HepG2 (cell line): ENCODE results near the gene CELF2. TPM values are rescaled to one million over a fixed set of nuclear protein-coding genes. Genes with fewer than 3 reads are reported as not detected.

Source experiments
- ATAC-seq: fragments of 200-7000 bp; cut with Tn5 transposase; 3 replicates; pipeline ENCODE4 v1.9.1; 2020; ENCODE audit warnings: mild to moderate bottlenecking, moderate library complexity
- BruUV-seq: library from RNA; stranded (reverse); fragments of 400-500 nt; replicated peaks from 2 replicates; lab custom pipeline; 2021; lab: Mats Ljungman, UMichigan
- CTCF ChIA-PET: fragments of 300-600 bp; formaldehyde crosslinking; extraction: SDS; loops from one replicate; lab custom pipeline; 2021; ENCODE audit warnings: low total read pairs, inconsistent platforms, low intra/inter-chr PET ratio; lab: Yijun Ruan, JAX
- POLR2A ChIA-PET: fragments of 350-600 bp; sonication (Branson Sonifier 250); formaldehyde crosslinking; loops from one replicate; lab custom pipeline; 2020; ENCODE audit warnings: antibody characterized with exemption, inconsistent platforms; lab: Yijun Ruan, JAX
- DNase-seq: peaks from one replicate; pipeline ENCODE4 v3.0.0-alpha.2; 2015; ENCODE audit warnings: low spot score
- FAIRE-seq: peaks from 3 replicates; lab custom pipeline; 2011; peaks lifted over from hg19 to GRCh38; lab: Jason Lieb, UNC
- H2AFZ ChIP-seq: one replicate; pipeline ENCODE4 v1.6.1; 2011; ENCODE audit warnings: low read length, inconsistent platforms
- H3K27ac ChIP-seq: fragments of 300-600 bp; 3 replicates; pipeline ENCODE4 v1.8.0; 2011; ENCODE audit warnings: mixed run types, mild to moderate bottlenecking, mixed read lengths, low read length, inconsistent platforms; ENCODE audit not compliant: insufficient read depth; ENCODE audit errors: extremely low read length
- H3K27me3 ChIP-seq, 2 experiments: fragments of 200-600 bp in 1 of 2; 2 replicates in 1 of 2; 3 replicates in 1 of 2; pipeline versions ENCODE4 v1.6.0 to v1.8.0; 2011; ENCODE audit warnings: low read length in 2 of 2, mild to moderate bottlenecking in 2 of 2, moderate library complexity in 2 of 2, inconsistent platforms in 1 of 2; ENCODE audit not compliant: insufficient read depth in 2 of 2, control insufficient read depth in 1 of 2
- H3K36me3 ChIP-seq, 2 experiments: fragments of 200-600 bp in 1 of 2; replicated peaks in 1 of 2; 2 replicates in 1 of 2; 3 replicates in 1 of 2; pipeline versions ENCODE4 v1.5.1 to v1.8.0; 2011; ENCODE audit warnings: low read length in 2 of 2, inconsistent platforms in 1 of 2; ENCODE audit not compliant: insufficient read depth in 2 of 2, control insufficient read depth in 1 of 2
- H3K4me1 ChIP-seq: 2 replicates; pipeline ENCODE4 v1.5.1; 2012; ENCODE audit warnings: low read length, inconsistent platforms; ENCODE audit not compliant: insufficient read depth
- H3K4me2 ChIP-seq: 2 replicates; pipeline ENCODE4 v1.6.0; 2011; ENCODE audit warnings: low read depth, low read length, inconsistent platforms
- H3K4me3 ChIP-seq, 3 experiments: fragments of 200-600 bp in 1 of 3; sonication (generic), shearing (Covaris generic) in 1 of 3; replicated peaks in 1 of 3; 2 replicates each; pipeline ENCODE4 v1.5.1; 2011 to 2016; ENCODE audit warnings: low read length in 3 of 3, inconsistent platforms in 2 of 3, low read depth in 2 of 3, mild to moderate bottlenecking in 2 of 3, control low read depth in 1 of 3, mixed read lengths in 1 of 3; ENCODE audit not compliant: insufficient read depth in 1 of 3
- H3K79me2 ChIP-seq: one replicate; pipeline ENCODE4 v1.6.1; 2011; ENCODE audit warnings: low read length, inconsistent platforms; ENCODE audit not compliant: insufficient read depth
- H3K9ac ChIP-seq: 2 replicates; pipeline ENCODE4 v1.6.0; 2011; ENCODE audit warnings: mild to moderate bottlenecking, low read depth, low read length, inconsistent platforms; ENCODE audit not compliant: insufficient read depth
- H3K9me3 ChIP-seq: 2 replicates; pipeline ENCODE4 v1.5.1; 2012; ENCODE audit warnings: mild to moderate bottlenecking, low read length
- H4K20me1 ChIP-seq: 2 replicates; pipeline ENCODE4 v1.6.0; 2011; ENCODE audit warnings: inconsistent platforms, mild to moderate bottlenecking, low read length, moderate library complexity; ENCODE audit not compliant: insufficient read depth
- DNMT1 ChIP-seq: sonication (generic); formaldehyde crosslinking; IDR thresholded peaks from 2 replicates; pipeline ENCODE4 v1.5.1; 2020; ENCODE audit warnings: mild to moderate bottlenecking, missing genetic modification reagents
- NFE2L1 ChIP-seq: sonication (generic); formaldehyde crosslinking; IDR thresholded peaks from 2 replicates; pipeline ENCODE4 v1.4.0; 2020; ENCODE audit warnings: missing genetic modification reagents, mild to moderate bottlenecking, borderline replicate concordance
- PATZ1 ChIP-seq: sonication (generic); formaldehyde crosslinking; IDR thresholded peaks from 2 replicates; pipeline ENCODE4 v1.4.0; 2020; ENCODE audit warnings: missing genetic modification reagents
- YEATS4 ChIP-seq: sonication (generic); formaldehyde crosslinking; IDR thresholded peaks from 2 replicates; pipeline ENCODE4 v1.4.0; 2020; ENCODE audit warnings: missing genetic modification reagents, borderline replicate concordance
- ZNF496 ChIP-seq: sonication (generic); formaldehyde crosslinking; IDR thresholded peaks from 2 replicates; pipeline ENCODE4 v1.8.1; 2023; ENCODE audit warnings: mild to moderate bottlenecking, moderate library complexity, missing genetic modification reagents; ENCODE audit not compliant: insufficient replicate concordance
- ZNF501 ChIP-seq: sonication (generic); formaldehyde crosslinking; IDR thresholded peaks from 2 replicates; pipeline ENCODE4 v1.5.1; 2020; ENCODE audit warnings: mild to moderate bottlenecking, moderate library complexity, missing genetic modification reagents
- ZNF552 ChIP-seq: sonication (generic); formaldehyde crosslinking; IDR thresholded peaks from 2 replicates; pipeline ENCODE4 v1.9.0; 2022; ENCODE audit warnings: missing genetic modification reagents, mild to moderate bottlenecking, borderline replicate concordance
- ZNF616 ChIP-seq: sonication (generic); formaldehyde crosslinking; IDR thresholded peaks from 2 replicates; pipeline ENCODE4 v1.5.0; 2020; ENCODE audit warnings: low read depth, mild to moderate bottlenecking, missing genetic modification reagents
- ZNF740 ChIP-seq: sonication (generic); formaldehyde crosslinking; IDR thresholded peaks from 2 replicates; pipeline ENCODE4 v1.4.0; 2020; ENCODE audit warnings: missing genetic modification reagents
- WGBS: methylation state at CpG from one replicate; pipeline ENCODE4 v1.1.6; 2017; ENCODE audit warnings: low lambda C conversion rate; 5-methylcytosine and 5-hydroxymethylcytosine counted together
- in situ Hi-C: cut with HindIII; loops from 2 replicates; pipeline ENCODE4 v1.10.0; 2017; ENCODE audit warnings: low pct_unique_long_range_greater_than_20kb; ENCODE audit not compliant: extremely low pct_ligation_motif_present
- intact Hi-C: fragments of 100-400 bp; cut with micrococcal nuclease; formaldehyde crosslinking; loops from one replicate; pipeline ENCODE4 v1.10.0; 2022; ENCODE audit not compliant: unreplicated experiment
- polyA plus RNA-seq, 8 experiments: library from polyadenylated mRNA; depleted of rRNA in 3 of 8; stranded (reverse) in 7 of 8; unstranded in 1 of 8; fragments of >200 nt; fragmentation: Illumina TruSeq in 4 of 8; extraction: Trizol in 4 of 8; gene quantifications; 2 replicates each; pipeline versions ENCODE4 v1.2.1 to v1.2.3, GENCODE V29; 2011 to 2016; ENCODE audit warnings: low read depth in 4 of 8, missing spikeins in 1 of 8, mixed read lengths in 1 of 8; ENCODE audit not compliant: insufficient read depth in 1 of 8
- total RNA-seq, 5 experiments: library from RNA; depleted of rRNA; stranded (reverse); fragments of >200 nt; fragmentation: Illumina TruSeq; extraction: Trizol; gene quantifications; 2 replicates each; pipeline ENCODE4 v1.2.3, GENCODE V29; 2016; ENCODE audit warnings: low read depth in 1 of 5
- TF ChIP-seq, protein P1 (sequence below): sonication (generic); formaldehyde crosslinking; IDR thresholded peaks from 2 replicates; pipeline ENCODE4 v1.8.0; 2023; ENCODE audit warnings: mild to moderate bottlenecking, missing genetic modification reagents
- TF ChIP-seq, protein P2 (sequence below): sonication (generic); formaldehyde crosslinking; IDR thresholded peaks from 2 replicates; pipeline ENCODE4 v1.4.0; 2020; ENCODE audit warnings: missing genetic modification reagents, borderline replicate concordance

Gene CELF2
- total and polyA plus RNA-seq, 2 of the 13 experiments (the other 11 are each of a cell fraction or from before 2014, with no cell fraction given), result not detected

GRCh38 chr10:11231285-11231684, 213.6 kb downstream of the CELF2 start:
- no peaks in the 10 kb centered on the region for H3K36me3 ChIP-seq
- no peak for DNase-seq
- no peaks in the 10 kb centered on the region for H4K20me1 ChIP-seq
- H3K4me1 ChIP-seq, result no peaks in the 10 kb centered on the region
- H3K9me3 ChIP-seq, result no peaks in the 10 kb centered on the region
- WGBS, result 0% methylated on average over 3 of the region's 3 CpGs
- no peak overlapping the region for H3K9ac ChIP-seq
- FAIRE-seq, result no peak
- intact Hi-C loops, result no loop called here
- H3K27me3 ChIP-seq, result peaks cover 2 to 16% of the 10 kb centered on the region in 2 experiments; a peak in 2 of 5 replicates
- ATAC-seq, result no peak
- no peak overlapping the region for H3K4me3 ChIP-seq
- no peaks in the 10 kb centered on the region for H3K79me2 ChIP-seq
- no peak overlapping the region for H2AFZ ChIP-seq
- H3K4me2 ChIP-seq, result no peak overlapping the region
- POLR2A ChIA-PET, result no interaction called here
- no peak overlapping the region for H3K27ac ChIP-seq
- CTCF ChIA-PET, result no interaction called here
- TF ChIP-seq, protein P1, sequence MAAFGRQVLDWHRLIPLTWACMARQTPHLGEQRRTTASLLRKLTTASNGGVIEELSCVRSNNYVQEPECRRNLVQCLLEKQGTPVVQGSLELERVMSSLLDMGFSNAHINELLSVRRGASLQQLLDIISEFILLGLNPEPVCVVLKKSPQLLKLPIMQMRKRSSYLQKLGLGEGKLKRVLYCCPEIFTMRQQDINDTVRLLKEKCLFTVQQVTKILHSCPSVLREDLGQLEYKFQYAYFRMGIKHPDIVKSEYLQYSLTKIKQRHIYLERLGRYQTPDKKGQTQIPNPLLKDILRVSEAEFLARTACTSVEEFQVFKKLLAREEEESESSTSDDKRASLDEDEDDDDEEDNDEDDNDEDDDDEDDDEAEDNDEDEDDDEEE, result no peak
- no peak for TF ChIP-seq ZNF616
- TF ChIP-seq ZNF496, result no peak
- TF ChIP-seq ZNF552 (CRISPR knock-in tag), result no peak
- no peak for TF ChIP-seq PATZ1 (CRISPR knock-in tag)
- TF ChIP-seq NFE2L1 (CRISPR knock-in tag), result no peak
- TF ChIP-seq, protein P2, sequence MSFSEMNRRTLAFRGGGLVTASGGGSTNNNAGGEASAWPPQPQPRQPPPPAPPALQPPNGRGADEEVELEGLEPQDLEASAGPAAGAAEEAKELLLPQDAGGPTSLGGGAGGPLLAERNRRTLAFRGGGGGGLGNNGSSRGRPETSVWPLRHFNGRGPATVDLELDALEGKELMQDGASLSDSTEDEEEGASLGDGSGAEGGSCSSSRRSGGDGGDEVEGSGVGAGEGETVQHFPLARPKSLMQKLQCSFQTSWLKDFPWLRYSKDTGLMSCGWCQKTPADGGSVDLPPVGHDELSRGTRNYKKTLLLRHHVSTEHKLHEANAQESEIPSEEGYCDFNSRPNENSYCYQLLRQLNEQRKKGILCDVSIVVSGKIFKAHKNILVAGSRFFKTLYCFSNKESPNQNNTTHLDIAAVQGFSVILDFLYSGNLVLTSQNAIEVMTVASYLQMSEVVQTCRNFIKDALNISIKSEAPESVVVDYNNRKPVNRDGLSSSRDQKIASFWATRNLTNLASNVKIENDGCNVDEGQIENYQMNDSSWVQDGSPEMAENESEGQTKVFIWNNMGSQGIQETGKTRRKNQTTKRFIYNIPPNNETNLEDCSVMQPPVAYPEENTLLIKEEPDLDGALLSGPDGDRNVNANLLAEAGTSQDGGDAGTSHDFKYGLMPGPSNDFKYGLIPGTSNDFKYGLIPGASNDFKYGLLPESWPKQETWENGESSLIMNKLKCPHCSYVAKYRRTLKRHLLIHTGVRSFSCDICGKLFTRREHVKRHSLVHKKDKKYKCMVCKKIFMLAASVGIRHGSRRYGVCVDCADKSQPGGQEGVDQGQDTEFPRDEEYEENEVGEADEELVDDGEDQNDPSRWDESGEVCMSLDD, result no peak
- no peak for TF ChIP-seq YEATS4 (CRISPR knock-in tag)
- no peak for TF ChIP-seq ZNF740 (CRISPR knock-in tag)
- TF ChIP-seq DNMT1 (CRISPR knock-in tag), result no peak
- TF ChIP-seq ZNF501 (CRISPR knock-in tag), result no peak
- no TSS peak for BruUV-seq
- in situ Hi-C loops, result no loop called here
